A673 (cell line): Measurements from ENCODE around the gene FAM241B. TPM values are rescaled to one million over a fixed set of nuclear protein-coding genes. Genes with fewer than 3 reads are reported as not detected.

Experiments
- BruUV-seq: library from RNA; stranded (reverse); fragments of 400-500 nt; replicated peaks from 2 replicates; lab custom pipeline; 2021; lab: Mats Ljungman, UMichigan
- CTCF ChIA-PET: fragments of 300-600 bp; sonication (Branson Sonifier 250); formaldehyde crosslinking; loops from one replicate; lab custom pipeline; 2022; ENCODE audit warnings: antibody characterized with exemption; lab: Charles Lee
- POLR2A ChIA-PET: fragments of 300-600 bp; sonication (Branson Sonifier 250); formaldehyde crosslinking; loops from one replicate; lab custom pipeline; 2022; ENCODE audit warnings: antibody characterized with exemption; ENCODE audit not compliant: low non-redundant PET; lab: Charles Lee
- DNase-seq: peaks from one replicate; pipeline ENCODE4 v3.0.0-alpha.2; 2015; ENCODE audit warnings: low spot score
- H3K27ac ChIP-seq: fragments of 200-600 bp; sonication (generic); 2 replicates; pipeline ENCODE4 v1.5.1; 2016; ENCODE audit warnings: mixed run types, low read depth, mild to moderate bottlenecking, mixed read lengths, antibody characterized with exemption, low read length; ENCODE audit not compliant: poor library complexity, severe bottlenecking
- H3K27me3 ChIP-seq: fragments of 200-600 bp; sonication (generic); replicated peaks from 2 replicates; pipeline ENCODE4 v1.6.1; 2017; ENCODE audit warnings: mixed run types, low read depth, mild to moderate bottlenecking, mixed read lengths, antibody characterized with exemption, low read length; ENCODE audit not compliant: insufficient read depth, poor library complexity
- H3K36me3 ChIP-seq: fragments of 200-600 bp; sonication (generic); 2 replicates; pipeline ENCODE4 v1.6.1; 2016; ENCODE audit warnings: mixed run types, mild to moderate bottlenecking, mixed read lengths, antibody characterized with exemption, low read length; ENCODE audit not compliant: insufficient read depth, poor library complexity, severe bottlenecking
- H3K4me1 ChIP-seq: fragments of 200-600 bp; sonication (generic); 2 replicates; pipeline ENCODE4 v1.6.1; 2017; ENCODE audit warnings: mixed run types, mild to moderate bottlenecking, mixed read lengths, antibody characterized with exemption, low read length; ENCODE audit not compliant: insufficient read depth, poor library complexity, severe bottlenecking
- H3K4me3 ChIP-seq: fragments of 200-600 bp; sonication (generic); 2 replicates; pipeline ENCODE4 v1.5.1; 2016; ENCODE audit warnings: low read depth, mixed run types, mild to moderate bottlenecking, mixed read lengths, low read length; ENCODE audit not compliant: poor library complexity, severe bottlenecking
- H3K9me3 ChIP-seq: fragments of 200-600 bp; sonication (generic); 2 replicates; pipeline ENCODE4 v1.6.1; 2016; ENCODE audit warnings: mixed run types, low read depth, mild to moderate bottlenecking, mixed read lengths, antibody characterized with exemption, low read length; ENCODE audit not compliant: poor library complexity, severe bottlenecking
- EZH2 ChIP-seq: fragments of 200-600 bp; sonication (generic); IDR thresholded peaks from 2 replicates; pipeline ENCODE4 v1.6.1; 2017; ENCODE audit warnings: borderline replicate concordance, low read depth, mild to moderate bottlenecking, mixed read lengths, antibody characterized with exemption, low read length; ENCODE audit not compliant: poor library complexity, severe bottlenecking
- intact Hi-C: fragments of 100-400 bp; cut with micrococcal nuclease; formaldehyde crosslinking; loops from one replicate; pipeline ENCODE4 v1.10.0; 2022; ENCODE audit not compliant: unreplicated experiment
- total RNA-seq: library from RNA; stranded (reverse); gene quantifications from 2 replicates; pipeline ENCODE4 v1.2.3, GENCODE V29; 2021
- TF ChIP-seq, protein P1 (sequence below): fragments of 300-800, 200-600 bp; sonication (generic); conservative IDR thresholded peaks from 2 replicates; pipeline ENCODE4 v1.5.1; 2017; ENCODE audit warnings: low read depth, mild to moderate bottlenecking, antibody characterized with exemption, low read length, moderate library complexity, mixed read lengths

Gene FAM241B
- total RNA-seq, 1 experiment from 2014 or later: 4.2 TPM

DNA sequence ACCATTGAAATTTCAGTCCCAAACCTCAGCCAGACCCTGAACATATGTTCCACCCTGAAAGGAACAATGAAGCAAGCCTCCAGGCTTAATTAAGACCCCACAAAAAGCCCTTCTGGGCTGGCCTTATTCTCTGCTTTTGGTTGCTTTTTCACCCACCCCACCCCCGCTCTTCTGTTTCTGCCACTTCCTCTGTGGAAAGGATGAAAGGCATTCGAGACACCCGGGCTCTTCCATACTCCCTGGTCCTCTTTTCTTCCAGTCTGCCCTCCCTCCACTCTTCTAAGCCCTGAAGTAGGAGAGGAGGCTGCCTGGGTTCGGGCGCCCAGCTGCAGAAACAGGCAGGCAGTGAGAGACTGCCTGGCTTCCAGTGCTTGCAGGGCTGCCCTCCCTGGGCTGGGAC lies 9.4 kb upstream of the FAM241B start:
- POLR2A ChIA-PET: no interaction called here
- intact Hi-C loops: no loop called here

DNA sequence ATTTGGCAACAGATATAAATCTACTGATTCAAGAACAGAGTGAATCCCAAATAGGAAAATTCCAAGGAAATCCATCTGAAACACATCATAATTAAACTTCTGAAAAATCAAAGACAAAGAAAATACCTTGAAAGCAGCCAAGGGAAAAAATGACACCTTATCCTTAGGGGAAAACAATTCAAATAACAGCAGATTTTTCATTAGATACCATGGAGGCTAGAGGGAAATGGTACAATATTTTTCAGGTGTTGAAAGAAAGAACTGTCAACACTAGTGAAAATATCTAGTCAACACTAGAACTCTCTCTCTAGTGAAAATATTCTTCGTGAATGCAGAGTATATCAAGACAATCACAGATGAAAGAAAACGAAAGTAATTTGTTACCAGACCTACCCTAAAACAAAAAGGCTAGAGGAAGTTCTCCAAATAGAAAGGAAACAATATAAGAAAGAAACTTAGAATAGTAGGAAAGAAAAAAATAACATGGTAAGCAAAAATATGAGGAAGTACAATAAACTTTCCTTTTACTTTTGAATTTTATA lies 5.7 kb upstream of the FAM241B start:
- intact Hi-C loops: no loop called here
- no peaks in the 10 kb centered on the region for H3K4me1 ChIP-seq
- no peak overlapping the region for H3K27ac ChIP-seq
- CTCF ChIA-PET: no interaction called here
- peaks cover 35% of the 10 kb centered on the region for H3K27me3 ChIP-seq
- peaks cover 8% of the 10 kb centered on the region for H3K9me3 ChIP-seq
- BruUV-seq: no TSS peak
- TF ChIP-seq, protein P1, sequence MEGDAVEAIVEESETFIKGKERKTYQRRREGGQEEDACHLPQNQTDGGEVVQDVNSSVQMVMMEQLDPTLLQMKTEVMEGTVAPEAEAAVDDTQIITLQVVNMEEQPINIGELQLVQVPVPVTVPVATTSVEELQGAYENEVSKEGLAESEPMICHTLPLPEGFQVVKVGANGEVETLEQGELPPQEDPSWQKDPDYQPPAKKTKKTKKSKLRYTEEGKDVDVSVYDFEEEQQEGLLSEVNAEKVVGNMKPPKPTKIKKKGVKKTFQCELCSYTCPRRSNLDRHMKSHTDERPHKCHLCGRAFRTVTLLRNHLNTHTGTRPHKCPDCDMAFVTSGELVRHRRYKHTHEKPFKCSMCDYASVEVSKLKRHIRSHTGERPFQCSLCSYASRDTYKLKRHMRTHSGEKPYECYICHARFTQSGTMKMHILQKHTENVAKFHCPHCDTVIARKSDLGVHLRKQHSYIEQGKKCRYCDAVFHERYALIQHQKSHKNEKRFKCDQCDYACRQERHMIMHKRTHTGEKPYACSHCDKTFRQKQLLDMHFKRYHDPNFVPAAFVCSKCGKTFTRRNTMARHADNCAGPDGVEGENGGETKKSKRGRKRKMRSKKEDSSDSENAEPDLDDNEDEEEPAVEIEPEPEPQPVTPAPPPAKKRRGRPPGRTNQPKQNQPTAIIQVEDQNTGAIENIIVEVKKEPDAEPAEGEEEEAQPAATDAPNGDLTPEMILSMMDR: no peak
- no peak for TF ChIP-seq EZH2
- no peak for DNase-seq
- POLR2A ChIA-PET: no interaction called here
- no peak overlapping the region for H3K4me3 ChIP-seq
- no peaks in the 10 kb centered on the region for H3K36me3 ChIP-seq

More for the DNA sequence above, 9.4 kb upstream of the FAM241B start:
- DNase-seq: no peak
- Histone ChIP-seq H3K4me1 (no peaks in the 10 kb centered on the region), H3K9me3 (peaks cover 8% of the 10 kb centered on the region), H3K36me3 (no peaks in the 10 kb centered on the region), H3K4me3 (no peak overlapping the region), H3K27me3 (peaks cover 43% of the 10 kb centered on the region), H3K27ac (no peak overlapping the region)
- no TSS peak for BruUV-seq
- CTCF ChIA-PET: no interaction called here
- TF ChIP-seq, protein P1: no peak
- TF ChIP-seq EZH2: no peak

DNA sequence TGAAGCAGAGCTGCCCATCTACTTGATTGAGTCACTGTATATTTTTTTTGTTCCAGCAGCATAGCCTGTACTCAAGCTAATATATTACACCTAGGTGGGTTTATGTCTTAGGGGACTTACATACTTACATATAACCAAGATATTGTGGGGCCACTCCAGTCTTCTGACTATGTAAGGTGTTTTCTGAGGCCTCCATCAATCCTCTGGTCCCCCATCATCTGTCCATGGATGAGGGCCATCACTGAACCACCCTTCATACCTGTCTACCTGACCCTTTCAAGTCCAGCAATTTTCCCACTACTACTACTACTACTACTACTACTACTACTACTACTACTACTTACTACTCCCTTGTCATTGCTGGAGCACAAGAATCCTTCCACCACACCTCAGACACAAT lies 3.2 kb upstream of the FAM241B start:
- Histone ChIP-seq H3K9me3 (peaks cover 8% of the 10 kb centered on the region), H3K36me3 (no peaks in the 10 kb centered on the region), H3K4me1 (no peaks in the 10 kb centered on the region), H3K27ac (no peak overlapping the region), H3K4me3 (no peak overlapping the region), H3K27me3 (peaks cover 28% of the 10 kb centered on the region)
- BruUV-seq: no TSS peak
- DNase-seq: no peak
- intact Hi-C loops: no loop called here
- CTCF ChIA-PET: no interaction called here
- TF ChIP-seq EZH2: no peak
- TF ChIP-seq, protein P1: no peak
- POLR2A ChIA-PET: no interaction called here
